Measurements from ENCODE around the gene BRD7.

The BRD7 gene

GRCh38 chr16:50303041-50303604, 65.7 kb downstream of the BRD7 start:
- no peak for DNase-seq

DNA sequence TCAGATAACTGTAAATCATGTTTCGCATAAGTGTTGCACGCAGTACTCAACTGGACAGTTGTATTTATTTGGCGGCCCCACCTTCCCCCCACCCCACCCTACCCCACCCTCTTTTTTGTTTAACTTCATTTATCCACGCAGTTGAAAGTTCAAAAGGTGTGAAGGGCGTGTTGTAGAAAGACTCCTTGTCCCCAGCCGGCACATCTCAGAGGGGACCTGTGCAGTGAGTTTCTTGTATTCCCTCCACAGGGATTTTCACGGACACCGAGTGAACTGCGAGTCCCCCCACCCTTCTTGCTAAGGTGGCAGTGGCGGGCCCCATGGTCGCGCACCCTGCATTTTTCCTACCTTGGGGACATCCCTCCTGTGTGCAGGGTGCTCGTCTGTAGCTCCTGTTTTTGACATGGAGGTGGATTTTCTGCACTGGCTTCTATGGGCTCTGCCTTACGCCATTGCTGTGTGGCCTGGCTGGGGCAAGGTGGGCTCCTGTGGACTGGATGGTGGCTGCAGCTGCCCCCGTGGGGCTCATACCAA, 66.2 kb downstream of the BRD7 start:
- no peak for DNase-seq

GRCh38 chr16:50301626-50302471, 66.9 kb downstream of the BRD7 start:
- no peak for DNase-seq

GRCh38 chr16:50300942-50301625, 67.7 kb downstream of the BRD7 start:
- no peak for DNase-seq

DNA sequence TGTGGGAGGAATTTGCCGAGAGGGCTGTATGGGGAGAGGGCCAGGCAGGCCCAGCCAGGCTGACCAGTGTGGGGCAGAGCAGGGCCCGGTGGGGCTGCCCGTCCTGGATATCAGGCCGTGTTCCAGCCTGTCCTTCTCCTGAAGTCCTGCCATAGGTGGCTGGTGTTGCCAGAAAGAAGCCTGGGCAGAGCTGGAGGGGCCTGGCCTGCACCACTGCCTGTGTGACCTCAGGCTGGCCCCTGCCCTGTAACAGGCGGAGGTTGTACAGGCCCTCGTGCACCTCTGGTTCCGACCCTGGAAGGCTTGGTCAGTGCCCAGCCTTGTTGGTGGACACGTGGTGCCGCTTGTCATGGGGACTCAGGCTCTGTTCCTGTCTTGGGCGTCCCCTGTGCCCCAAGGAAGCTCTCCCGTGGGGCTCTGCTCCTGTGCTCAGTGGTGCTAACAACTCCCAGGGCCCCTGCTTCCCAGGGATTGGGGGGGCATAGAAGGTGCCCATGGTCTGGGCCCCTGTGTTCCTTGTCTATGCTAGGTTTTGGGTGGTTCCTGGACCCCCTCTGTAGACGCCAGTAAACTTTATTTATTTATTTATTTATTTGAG, 69.2 kb downstream of the BRD7 start:
- no peak for DNase-seq

DNA sequence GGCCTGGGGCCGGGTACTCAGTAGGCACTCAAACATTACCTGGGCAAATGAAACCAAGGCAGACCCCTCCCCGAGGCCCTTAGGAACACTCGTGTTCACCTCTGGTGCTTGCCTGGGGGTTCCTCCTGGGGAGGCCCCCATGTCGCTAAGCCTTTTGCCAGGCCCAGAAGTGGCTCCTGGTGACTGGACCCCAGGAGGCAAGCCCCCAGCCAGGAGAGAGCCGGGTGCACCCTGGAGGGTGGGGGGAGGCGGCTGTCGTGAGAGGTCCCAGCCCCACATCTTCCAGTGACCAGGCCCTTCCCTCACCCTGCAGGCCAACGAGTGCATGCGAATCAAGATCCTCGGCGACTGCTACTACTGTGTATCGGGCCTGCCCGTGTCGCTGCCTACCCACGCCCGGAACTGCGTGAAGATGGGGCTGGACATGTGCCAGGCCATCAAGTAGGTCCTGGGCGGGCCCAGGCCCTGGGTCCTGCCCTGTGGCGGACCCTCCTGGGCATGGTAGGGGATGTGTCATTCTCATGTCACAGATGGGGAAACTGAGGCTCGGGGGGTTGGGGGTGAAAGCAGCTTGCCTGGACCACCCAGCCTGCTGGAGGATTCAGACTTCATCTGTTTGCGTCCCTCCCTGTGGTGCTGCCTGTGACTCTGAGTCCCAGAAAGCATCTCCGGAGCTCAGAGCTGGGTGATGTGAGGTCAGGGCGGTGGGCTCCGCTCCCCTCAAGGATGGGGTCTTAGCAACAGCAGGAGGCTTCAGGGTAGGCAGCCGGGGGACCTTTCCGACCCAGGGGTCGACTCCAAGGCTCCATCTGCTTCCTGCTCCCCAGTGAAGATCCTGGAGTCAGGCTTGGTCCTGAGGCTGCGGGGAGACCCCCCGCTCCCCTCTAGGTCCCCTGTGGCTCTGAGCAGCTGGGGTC, 69.9 kb downstream of the BRD7 start:
- no peak for DNase-seq

- DNase-seq: no peak
Observed at GRCh38 chr16:50298075-50298460, 70.7 kb downstream of the BRD7 start.

- DNase-seq: peak; percentile 8
Observed at GRCh38 chr16:50297301-50298074, 71.3 kb downstream of the BRD7 start.

GRCh38 chr16:50296807-50297206, 72.0 kb downstream of the BRD7 start:
- no peak for DNase-seq

DNA sequence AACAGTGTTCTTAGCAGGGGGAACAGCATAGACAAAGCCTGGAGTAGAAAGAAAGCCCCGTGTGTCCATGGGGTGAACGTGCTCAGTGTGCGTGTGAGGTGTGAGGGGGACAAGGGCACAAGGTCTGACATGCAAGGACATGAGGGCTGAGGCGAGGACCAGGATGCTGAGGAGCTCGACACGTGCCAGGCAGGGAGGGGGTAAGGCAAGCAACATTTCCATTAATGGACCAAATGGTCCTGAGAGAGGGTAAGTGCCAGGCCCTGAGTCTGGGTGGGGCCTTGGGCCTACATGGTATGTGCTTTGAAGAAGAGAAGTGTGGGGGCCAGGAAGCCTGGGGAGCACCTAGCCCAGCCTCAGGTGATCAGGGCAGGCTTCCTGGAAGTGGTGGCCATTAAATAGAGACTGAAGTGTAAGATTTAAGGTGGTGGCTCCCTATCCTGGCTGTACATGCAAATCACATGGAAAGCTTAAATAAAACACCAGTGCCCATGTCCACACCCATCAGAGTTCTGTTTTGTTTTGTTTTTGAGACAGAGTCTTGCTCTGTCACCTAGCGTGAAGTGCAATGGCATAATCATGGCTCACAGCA, 73.2 kb downstream of the BRD7 start:
- no peak for DNase-seq

GRCh38 chr16:50294955-50295354, 73.8 kb downstream of the BRD7 start:
- DNase-seq: no peak

GRCh38 chr16:50293994-50294855, 74.6 kb downstream of the BRD7 start:
- no peak for DNase-seq

- no peak for DNase-seq
Observed at GRCh38 chr16:50293041-50293783, 75.6 kb downstream of the BRD7 start.

DNA sequence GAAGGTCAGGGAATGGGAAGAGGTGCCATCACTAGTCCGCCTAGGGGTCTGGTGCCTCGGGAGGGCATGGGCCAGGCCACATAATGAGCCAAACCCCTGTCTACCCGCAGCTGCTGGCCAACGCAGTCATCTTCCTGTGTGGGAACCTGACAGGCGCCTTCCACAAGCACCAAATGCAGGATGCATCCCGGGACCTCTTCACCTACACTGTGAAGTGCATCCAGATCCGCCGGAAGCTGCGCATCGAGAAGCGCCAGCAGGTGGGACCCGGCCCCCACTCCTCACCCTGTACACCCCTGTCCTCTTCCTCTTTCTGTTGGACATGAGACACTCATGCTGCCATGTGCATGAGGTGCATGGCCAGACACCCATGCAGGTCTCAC, 76.2 kb downstream of the BRD7 start:
- no peak for DNase-seq

GRCh38 chr16:50291719-50292565, 76.8 kb downstream of the BRD7 start:
- no peak for DNase-seq

DNA sequence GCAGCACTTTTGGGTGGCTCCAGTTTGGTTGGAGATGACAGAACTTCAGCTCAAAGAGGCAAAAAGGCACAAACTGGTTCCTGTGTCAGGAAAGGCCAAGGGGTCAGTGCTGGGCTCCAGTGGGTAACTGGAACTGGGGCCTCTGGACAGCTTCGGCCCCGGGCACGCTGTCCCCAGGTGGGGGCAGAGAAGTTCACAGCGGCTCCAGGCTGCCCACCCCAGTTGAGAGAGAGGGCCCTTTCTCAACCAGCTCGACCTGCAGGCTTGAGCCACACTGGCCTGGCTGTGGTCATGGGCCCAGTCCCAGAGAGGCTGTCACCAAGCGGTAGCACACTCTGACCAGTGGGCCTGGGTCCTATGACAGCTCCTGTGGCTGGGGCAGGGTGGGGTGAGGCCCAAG, 77.9 kb downstream of the BRD7 start:
- no peak for DNase-seq

DNA sequence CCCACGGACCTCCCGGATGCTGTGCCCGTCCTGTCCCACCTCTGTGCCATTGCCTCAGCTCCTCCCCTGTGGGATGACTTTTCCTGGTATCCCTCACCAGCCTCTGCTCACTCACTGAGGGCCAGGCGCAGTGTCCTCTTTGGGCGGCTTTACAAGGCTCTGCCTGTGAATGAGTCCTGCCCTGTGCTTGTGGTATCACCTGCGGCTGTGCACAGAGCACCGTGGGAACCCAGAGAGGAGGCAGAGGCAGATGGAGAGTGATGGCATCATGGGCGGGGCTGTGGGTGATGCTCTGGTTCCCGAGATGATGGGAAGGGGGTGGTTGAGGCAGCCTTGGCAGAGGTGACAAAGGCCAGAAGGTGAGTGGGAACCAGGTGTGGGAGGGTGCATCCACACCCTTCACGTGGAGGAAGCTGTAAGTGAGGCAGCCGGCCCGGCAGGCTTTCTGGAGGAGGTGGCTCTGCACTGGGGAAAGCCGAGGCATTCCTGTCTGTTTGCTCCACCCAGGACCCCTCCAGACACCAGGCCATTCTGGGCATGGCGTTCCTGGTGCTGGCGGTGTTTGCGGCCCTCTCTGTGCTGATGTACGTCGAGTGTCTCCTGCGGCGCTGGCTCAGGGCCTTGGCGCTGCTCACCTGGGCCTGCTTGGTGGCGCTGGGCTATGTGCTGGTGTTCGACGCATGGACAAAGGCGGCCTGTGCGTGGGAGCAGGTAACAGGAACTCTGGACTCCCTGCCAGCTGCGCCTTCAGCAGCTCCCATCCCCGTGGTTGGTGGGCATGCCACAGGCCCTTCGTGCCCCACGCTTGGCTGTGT, 78.6 kb downstream of the BRD7 start:
- DNase-seq: no peak
